Stimulated activated CD8-positive, alpha-beta memory T cell treated with anti-CD3 and anti-CD28 coated beads, Interleukin-15, amount 100 ng/mL, for 1 hour (primary cell): ENCODE measurements around the gene PLEKHA6.
"Not testable (repeated sequence)": the region's sequence is repeated elsewhere in the genome, so short reads cannot be mapped to it uniquely, and the experiment has no call there.

Experiments used
- DNase-seq: peaks from one replicate; pipeline ENCODE4 v3.0.0-alpha.2; 2020; ENCODE audit warnings: low read depth

The PLEKHA6 gene

DNA sequence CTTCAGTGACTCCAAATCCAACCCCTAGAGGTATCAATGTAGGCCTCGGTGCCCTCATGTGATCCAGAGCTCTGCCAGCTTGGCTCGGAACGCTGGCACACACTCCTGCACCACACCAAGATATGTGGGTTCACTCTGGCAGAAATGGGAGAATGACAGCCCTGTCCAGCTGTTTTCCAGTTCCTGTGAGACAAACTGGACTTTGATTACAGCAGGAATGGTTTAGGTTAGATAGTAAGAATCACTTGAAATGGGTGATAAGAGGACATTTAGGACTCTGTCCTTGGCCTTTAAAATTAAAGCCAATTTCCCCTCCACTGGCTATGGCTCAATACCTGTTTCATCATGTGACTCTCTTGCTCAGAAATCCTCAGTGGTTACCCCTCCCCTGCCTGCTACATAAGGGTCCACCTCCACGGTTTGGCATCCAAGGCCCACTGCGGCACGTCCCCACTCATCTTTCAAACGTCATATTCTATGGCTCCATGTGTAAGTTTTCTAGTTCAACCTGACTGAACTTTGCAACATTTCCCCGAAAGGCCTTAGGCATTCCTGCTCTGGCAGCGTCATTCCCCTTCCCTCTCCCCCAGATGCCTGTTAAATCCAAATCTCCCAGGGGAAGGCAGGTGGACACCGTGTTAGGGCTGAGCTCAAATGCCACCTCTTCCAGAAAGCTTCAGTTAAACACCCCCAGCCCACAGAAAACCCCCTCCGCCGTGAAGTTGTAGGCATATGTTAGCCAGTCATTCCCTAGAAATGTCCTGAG, 44.7 kb downstream of the PLEKHA6 start:
- no peak for DNase-seq

DNA sequence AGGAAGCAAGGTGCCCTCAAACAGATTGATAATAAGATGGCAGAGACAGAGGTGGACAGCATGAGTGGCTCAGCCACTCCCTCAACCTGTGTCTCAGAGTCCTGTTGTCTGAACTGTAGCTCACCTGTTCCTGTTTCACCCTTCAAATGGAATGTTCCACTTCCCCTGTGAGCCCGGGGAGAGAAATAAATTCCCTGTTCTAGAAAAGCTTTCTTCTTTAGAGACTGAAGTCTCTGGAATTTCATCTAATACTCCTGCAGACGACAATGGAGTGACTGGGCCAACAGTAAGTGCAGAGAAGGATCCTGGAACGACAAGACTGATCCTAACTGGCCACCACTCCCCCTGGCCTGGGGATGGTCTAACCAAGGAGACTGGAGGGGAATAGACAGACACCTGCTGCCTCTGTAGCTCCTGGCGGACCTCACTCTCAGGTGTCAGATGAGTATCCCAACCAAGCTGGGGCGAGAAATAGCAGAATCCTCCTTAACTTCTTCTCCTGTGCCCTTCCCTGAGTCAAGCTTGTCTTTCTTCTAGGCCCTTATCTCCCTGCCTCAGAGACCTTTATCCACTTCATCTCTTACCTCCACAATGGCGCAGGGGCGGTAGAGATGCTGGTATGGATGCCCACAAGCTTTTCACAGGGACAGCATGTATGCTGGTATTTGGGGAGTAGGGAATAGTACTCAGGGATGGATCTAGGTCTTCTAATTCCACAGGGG, 45.4 kb downstream of the PLEKHA6 start:
- DNase-seq: no peak

DNA sequence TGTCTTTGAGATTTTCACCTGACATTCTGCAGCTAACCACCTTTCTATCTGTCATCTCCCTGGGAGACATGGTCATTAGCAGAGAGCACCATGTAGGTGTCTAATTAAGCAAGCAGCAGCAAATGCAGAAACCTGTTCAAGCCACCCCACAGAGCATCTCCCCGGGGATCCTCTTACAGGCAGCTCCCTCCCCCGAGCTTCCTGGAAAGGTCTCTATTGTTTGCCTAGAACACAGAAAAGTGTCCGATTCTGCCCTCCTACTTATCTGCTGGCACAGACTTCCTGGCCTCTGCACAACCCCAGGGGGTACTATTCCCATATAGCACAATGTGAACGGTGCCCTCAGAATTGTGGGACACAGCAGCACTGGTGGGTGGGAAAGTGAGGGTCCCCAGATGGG, 46.1 kb downstream of the PLEKHA6 start:
- DNase-seq: no peak

DNA sequence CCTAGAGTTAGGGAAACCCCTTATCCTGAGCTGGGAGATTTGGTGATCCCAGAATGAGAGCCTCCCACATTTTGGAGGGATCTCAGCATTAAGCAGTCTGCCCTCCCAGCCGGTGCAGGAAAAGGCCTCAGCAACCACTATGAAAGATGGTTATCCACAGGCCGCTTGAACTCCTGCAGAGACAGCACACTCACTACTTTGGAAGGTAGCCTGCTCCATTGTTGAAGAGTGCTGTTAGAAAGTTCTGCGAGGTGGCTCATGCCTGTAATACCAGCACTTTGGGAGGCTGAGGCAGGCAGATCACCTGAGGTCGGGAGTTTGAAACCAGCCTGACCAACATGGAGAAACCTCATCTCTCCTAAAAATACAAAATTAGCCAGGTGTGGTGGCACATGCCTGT, 48.8 kb downstream of the PLEKHA6 start:
- not testable (repeated sequence) for DNase-seq

DNA sequence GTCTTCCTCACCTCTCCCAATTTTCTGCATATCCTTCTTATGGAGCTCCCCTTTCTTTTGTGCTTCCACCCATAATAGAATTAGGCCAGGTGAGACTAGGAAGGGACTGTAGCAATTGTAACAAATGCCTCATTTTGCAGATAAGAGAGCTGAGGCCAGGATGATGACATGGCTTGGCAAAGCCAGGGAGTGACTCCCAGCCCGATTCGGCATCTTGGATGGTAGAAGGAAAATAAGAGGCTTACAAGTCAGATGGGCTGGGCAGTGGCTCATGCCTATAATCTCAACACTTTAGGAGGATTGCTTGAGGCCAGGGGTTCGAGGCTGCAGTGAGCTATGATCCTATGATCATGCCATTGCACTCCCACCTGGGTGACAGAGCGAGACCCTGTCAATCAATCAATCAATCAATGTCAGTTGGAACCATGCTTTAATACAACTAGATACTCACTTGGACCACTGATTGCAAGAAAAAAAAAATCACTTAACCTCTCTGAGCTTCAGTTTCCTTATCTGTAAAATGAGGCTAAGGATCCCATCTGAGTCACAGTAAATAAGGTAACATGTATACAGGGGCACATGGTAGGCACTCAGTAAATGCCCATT, 51.6 kb downstream of the PLEKHA6 start:
- no peak for DNase-seq

DNA sequence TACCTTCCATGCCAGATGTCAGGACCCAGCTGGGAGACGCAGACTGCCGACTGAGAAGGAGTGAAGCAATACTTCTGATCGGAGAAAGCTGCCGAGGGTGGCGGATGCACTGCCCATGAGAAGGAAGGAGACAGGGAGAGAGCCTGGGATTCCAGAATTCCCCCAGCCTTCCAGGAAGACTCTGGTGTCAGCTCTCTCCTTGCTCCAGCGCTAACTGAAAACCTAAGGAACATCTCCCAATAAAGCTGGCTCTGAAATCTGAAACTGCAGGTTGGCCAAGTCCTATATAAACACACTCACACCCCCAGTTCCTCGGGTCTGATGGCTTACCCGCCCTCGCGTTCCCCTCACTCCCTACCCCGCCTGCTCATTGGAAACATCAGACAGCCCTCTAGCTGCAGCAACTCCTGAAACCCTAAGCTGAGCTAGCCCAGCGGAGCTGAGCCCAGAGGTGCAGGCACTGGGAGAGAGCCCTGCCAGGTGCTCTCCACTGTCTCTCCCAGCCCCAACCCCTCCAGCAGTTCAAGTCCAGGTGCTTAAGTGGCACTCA, 52.3 kb downstream of the PLEKHA6 start:
- no peak for DNase-seq

DNA sequence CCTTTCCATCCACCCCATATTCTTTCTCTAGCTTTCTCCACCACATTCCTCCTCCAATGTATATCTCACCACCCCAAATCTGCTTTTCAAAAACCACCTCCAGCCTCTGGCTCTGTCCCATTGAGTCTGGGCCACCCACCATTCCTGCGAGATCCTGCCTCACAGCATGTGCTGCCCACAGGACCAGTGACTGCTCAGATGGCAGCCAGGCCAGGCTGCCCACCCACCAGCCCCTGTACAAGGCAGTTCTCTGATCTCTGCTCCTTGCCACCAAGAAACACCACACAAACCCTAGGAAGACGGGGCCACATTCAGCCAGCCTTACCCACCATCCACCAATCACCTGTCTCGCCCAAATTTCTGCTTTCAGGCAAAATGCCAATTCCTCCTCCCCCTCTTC, 53.7 kb downstream of the PLEKHA6 start:
- DNase-seq: no peak

DNA sequence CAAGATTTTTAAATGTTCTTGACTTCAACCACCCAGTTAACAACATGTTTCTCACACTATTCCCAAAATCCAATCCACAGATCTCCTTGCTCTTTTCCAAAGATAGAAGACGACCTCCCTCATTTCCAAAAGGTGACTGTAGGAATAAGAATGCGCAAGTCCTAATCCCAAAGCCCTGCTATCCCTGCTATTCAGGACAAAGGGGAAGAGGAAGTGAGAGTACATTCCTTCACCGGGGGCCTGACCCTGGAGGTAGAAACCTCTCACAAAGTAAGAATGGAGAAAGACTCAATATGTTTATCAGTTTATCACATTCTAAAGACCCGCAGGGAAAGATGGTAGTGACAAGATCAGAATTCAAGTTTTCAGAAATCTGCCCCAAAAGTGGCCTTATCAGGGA, 55.7 kb downstream of the PLEKHA6 start:
- DNase-seq: no peak

DNA sequence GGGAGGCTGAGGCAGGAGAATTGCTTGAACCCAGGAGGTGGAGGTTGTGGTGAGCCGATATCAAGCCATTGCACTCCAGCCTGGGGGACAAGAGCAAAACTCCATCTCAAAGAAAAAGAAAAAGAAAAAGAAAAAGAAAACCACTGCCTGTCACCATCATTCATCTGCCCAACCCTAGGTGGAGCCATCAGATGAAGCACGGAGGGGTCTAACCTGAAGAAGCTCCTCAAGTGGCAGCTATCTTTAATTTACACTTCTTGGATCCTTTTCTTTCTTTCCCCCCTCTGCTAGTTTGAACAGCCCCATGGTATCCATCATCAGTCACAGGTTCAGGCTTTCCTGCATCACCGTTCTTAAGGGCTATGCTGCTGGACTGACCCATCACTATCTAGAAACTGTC, 57.0 kb downstream of the PLEKHA6 start:
- no peak for DNase-seq

DNA sequence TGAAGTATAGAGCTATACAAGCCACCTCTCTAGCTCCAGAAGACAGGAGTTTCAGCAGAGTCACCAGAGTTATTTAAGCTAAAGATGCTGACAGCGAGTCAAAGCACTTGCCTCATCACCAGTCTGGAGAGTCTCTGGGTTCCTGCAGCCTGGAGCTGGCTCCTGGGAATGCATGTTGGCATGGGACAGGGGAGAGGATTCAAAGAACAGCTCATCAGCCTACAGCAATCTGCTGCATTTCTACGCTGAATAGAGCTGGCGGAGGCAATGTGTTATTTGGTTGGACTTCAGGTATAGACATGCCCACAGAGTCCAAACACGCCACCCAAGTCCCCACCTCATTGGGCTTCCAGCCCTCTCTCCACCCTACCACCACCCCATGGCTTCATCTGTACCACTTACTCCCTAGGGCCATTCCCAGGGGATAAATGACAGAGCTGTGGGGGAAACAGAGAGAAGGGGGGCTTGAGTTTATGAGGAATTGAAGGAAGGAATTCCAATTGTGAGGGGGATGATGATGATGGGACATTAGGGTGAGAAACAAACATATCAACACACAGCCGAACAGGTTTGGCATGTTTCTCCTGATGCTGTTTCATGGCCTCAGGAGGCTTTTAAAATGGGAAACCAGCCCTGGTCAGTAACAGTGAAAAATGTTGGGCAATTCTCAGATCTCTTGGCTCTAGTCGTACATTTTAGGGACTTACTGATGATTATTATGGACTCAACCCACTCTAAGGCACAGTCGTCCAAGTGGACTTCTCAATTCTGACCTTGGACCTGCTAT, 58.4 kb downstream of the PLEKHA6 start:
- no peak for DNase-seq

DNA sequence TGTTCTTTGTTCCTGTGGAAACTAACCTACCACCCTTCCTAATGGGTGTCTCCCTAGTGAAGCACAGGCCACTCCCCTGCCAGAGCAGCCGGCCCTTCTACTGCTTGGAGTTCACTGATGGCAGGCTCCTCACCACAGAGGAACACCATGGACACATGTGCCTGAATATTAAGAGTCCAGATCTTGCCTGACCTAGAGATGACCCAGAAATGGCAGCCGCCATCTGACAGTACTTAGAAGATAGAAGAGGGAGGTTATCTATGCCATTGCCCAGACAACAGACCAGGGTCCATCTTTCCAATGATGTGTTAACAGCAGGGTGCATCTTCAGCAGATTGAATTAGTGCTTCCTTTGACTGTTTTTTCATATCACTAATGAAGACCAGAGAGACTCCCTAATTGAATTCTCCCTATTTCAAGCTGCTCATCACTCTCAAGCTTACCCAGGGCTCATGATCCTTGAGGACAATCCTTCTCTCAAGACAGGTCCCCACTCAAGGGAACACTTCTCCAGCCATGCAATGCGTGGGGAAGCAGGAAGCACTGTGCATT, 59.8 kb downstream of the PLEKHA6 start:
- DNase-seq: no peak

DNA sequence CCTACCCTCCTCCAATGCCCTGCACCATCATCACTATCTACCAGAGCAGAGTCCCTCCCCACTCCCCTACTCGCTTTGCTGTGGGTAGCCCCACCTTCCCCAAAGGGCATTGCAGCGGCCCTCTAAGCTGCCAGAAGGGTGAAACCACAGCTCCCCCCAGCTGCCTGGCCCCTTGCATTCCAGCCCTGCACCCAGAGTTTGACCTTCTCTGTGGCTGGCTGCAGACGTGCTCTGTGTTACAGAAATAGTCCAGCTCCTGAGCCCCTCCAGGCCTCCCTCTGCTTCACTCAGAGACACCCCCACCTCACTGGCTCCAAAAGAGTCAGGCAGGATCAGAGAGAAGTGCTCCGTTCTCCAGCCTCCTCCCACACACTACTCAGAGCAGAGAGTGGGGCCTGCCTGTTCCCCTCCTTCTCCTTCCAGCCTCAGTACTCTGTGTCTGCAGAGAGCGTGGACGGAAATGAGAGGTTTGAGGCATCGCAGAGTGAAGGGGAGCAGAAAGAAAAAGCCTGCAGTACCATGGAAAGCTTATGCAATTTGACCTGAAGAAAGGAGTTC, 63.2 kb downstream of the PLEKHA6 start:
- no peak for DNase-seq

DNA sequence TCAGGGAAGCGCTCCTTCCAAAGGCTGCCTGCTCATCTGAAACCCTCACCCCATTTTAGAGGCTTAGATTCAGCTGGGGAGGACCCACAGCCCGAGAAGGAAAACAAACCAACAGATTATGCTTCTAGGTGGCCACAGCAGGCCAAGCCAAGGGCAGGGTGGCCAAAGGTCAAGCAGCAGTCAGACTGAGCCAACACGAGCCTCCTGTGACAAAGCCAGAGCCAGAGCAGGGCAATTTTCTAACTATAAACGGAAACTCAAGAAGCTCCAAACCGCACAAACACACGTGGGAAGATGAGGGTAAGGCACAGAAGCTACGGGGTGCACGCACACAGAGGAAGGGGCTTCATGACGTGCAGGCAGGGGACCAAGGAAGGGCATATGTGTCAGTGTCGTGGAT, 64.1 kb downstream of the PLEKHA6 start:
- DNase-seq: no peak

DNA sequence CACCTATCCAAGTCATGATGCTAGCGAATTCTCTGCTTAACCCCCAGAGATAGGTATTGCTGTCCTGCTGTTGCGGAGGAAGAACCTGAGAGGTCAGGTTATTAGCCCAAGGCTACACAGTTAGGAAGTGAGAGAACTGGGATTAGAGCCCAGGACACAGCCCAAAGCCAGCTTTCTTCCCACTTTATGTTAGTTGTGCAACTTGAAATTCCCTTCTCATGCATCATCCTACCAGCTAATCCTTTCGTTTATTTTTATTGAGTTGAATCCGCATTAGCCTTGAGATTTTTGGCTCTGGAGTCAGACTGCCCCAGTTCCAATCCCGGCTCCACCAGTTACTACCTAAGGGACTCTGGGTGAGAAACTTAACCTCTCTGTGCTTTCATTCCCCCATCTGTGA, 65.4 kb downstream of the PLEKHA6 start:
- DNase-seq: no peak

DNA sequence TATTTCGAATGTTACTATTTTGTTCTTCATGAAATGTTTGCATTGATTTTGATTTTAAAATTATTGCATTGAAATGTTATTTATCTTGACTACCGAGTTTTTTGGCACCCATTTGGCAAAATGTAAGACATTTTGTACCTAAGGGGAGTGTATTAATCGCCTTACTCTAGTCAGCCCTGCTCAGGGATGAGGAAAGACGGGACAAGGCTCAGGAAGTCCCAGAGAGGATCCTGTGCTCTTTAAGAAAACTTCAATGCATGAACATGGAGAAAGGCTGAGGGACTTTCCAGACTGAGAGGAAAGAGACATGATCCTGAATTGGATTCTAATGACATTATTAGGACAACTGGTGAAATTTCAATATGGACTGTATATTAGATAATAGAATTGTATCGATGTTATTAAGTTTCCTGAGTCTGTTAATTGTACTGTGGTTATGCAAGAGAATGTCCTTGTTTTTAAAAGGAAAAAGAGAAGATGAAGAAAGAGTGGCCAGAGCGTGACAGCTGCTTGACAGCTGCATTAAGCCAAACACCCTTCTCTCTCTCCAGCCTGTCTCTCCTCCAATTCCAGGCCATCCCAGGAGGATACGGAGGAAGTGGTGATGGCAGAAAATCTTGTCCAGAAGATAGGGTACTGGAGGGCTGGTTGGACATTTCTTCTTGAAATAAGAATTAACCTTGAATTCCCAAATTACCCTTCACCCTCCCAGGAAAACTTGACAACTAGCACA, 66.0 kb downstream of the PLEKHA6 start:
- DNase-seq: no peak

DNA sequence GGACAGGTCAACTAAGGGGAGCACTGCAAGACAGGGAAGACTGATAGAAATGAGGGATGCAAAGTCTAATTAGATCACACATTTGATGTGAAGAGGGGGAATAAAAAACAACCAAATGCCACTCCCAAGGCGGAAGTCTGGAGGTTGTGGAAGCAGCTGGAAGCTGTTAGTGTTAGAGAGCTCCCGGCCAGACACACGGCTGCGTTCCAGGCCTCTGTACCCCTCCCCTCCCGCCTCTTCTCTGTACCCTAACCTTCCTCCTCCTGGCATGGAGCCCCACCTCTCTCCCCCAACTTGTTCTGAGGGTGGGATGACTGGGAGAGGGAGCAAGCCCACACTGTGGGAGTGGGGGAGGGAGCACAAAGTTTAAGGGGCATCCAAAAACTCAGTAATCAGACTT, 67.0 kb downstream of the PLEKHA6 start:
- DNase-seq: no peak

DNA sequence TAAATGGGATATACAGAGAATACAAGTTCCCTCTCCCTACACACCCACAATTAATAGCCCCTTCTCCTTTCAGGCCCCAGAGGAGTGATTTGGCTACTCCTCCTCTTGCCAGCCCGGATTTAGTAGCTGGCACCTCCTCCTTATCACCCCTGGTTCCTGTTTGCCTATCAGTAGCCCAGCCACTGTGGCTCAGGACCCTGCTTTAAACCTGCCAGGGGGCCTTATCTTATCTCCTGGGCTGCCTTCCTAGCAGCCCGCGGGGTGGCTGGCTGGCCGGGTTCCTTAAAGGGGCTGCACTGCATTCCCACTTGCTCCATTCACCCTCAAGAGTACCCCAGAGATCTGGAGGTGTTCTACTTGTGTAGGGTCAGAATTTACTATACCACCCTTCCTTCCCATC, 70.4 kb downstream of the PLEKHA6 start:
- no peak for DNase-seq

DNA sequence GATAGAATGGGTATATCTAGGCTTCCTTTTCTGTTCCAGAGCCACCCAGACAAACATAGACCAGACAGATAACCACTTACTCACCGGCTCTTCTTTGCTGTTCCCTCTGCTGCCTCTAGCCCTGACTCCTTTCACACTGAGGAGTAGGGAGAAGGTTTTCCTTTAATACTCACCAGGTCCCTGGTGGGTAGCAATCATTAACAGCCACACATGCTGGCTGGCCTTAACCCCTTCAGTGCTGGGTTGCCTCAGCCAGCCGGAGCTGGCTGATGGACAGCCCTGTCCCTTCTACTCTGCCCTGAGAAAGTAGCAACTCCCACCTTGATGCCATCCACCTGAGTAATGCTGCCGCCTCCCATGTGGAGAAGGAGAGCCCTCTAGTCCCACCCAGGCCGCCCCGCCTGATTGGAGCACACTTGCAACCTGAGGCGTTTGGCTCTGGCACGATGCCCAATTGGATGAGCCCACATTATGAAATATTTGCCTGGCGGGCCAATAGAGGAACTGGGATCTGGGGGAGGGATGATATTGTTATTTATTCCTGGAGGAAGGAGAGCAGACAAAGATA, 71.6 kb downstream of the PLEKHA6 start:
- no peak for DNase-seq

DNA sequence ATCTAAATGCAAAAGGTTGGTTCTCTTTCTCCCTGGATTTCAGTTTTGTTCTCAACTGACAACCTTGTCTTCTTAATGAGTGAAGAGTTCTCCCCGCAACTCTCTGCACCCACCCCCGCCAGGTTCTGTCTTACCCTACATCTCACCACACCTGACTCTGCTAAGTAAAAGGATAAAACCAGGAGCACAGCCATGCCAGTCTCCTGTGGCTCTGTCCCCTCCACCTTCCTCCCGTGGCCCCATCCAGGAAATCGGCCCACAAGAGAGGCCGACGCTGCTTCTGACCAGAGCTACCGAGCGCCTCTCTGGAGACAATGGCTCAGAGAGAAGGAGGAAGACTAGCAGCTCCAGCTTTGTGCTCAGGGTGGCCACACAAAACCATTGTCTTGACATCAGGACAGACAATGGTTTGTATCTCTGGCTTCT, 72.2 kb downstream of the PLEKHA6 start:
- no peak for DNase-seq

DNA sequence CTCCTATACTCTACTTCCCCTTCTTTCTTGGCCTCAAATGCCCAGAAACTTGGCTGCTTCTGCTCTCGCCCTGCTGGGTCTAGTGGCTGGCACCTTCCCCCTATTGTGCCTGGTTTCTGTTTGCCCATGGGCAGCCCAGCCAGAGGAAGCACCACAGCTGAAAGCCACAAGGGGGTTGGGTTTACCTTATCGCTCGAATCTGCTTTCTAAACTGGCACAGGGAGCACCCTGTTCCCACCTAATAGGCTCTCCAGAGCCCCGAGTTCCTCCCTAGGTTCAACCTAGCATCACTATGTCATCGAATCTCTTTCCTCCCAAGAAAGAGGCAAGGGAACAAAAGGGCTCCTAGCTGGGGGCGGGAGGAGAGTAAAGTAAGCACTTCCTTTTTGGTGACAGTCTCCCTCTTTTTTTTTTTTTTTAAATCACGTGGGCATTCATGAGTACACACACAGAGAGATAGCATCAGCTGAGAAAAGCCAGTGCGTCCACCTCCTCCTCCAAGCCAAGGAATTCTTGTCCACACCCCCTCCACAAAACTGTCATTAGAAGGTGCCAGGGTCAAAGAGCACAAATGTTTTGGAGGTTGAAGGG, 72.8 kb downstream of the PLEKHA6 start:
- DNase-seq: peak; percentile 6
